Liver (tissue), 9 donors: ENCODE measurements around the gene CA9. TPM values are rescaled to one million over a fixed set of nuclear protein-coding genes. Genes with fewer than 3 reads are reported as not detected.

ENCODE experiments used
- DNase-seq: peaks from one replicate; pipeline ENCODE4 v3.0.0-alpha.2; 2017; ENCODE audit warnings: low spot score
- H3K27ac ChIP-seq, 2 donors: one replicate each; pipeline ENCODE4 v1.7.0; 2013; ENCODE audit warnings: inconsistent platforms in 2 of 2, low read length in 2 of 2, control low read depth in 1 of 2, low read depth in 1 of 2, mild to moderate bottlenecking in 1 of 2
- H3K27me3 ChIP-seq, 4 donors: one replicate each; pipeline versions ENCODE4 v1.6.1 to v1.7.0; 2013; ENCODE audit warnings: low read length in 3 of 4, inconsistent platforms in 1 of 4, mild to moderate bottlenecking in 1 of 4, moderate library complexity in 1 of 4; ENCODE audit not compliant: control insufficient read depth in 4 of 4, insufficient read depth in 4 of 4
- H3K36me3 ChIP-seq, 4 donors: one replicate each; pipeline versions ENCODE4 v1.6.1 to v1.7.0; 2013; ENCODE audit warnings: low read length in 3 of 4, mild to moderate bottlenecking in 3 of 4, low read depth in 1 of 4, moderate library complexity in 1 of 4; ENCODE audit not compliant: control insufficient read depth in 4 of 4, insufficient read depth in 3 of 4
- H3K4me1 ChIP-seq, 4 donors: one replicate each; pipeline versions ENCODE4 v1.6.1 to v1.7.0; 2013; ENCODE audit warnings: low read length in 3 of 4, mild to moderate bottlenecking in 3 of 4, moderate library complexity in 1 of 4; ENCODE audit not compliant: control insufficient read depth in 4 of 4, insufficient read depth in 4 of 4
- H3K4me3 ChIP-seq, 3 donors: one replicate each; pipeline versions ENCODE4 v1.6.1 to v1.7.0; 2013; ENCODE audit warnings: low read length in 3 of 3, control low read depth in 1 of 3, low read depth in 1 of 3, mild to moderate bottlenecking in 1 of 3
- H3K9ac ChIP-seq, 2 donors: one replicate each; pipeline ENCODE4 v1.7.0; 2013; ENCODE audit warnings: low read length in 2 of 2, mild to moderate bottlenecking in 2 of 2, moderate library complexity in 2 of 2, control low read depth in 1 of 2, low read depth in 1 of 2
- H3K9me3 ChIP-seq, 4 donors: one replicate each; pipeline versions ENCODE4 v1.6.1 to v1.7.0; 2013; ENCODE audit warnings: low read length in 3 of 4; ENCODE audit not compliant: control insufficient read depth in 4 of 4
- EGR1 ChIP-seq, 2 donors: IDR thresholded peaks; 2 replicates each; pipeline ENCODE4 v1.6.1; 2016 to 2018; ENCODE audit warnings: antibody characterized with exemption in 2 of 2, low read depth in 2 of 2
- FOXA1 ChIP-seq: IDR thresholded peaks from 2 replicates; pipeline ENCODE4 v1.6.1; 2016; ENCODE audit warnings: antibody characterized with exemption
- FOXA2 ChIP-seq: IDR thresholded peaks from 2 replicates; pipeline ENCODE4 v1.6.1; 2016; ENCODE audit warnings: antibody characterized with exemption
- GABPA ChIP-seq, 2 donors: IDR thresholded peaks in 1 of 2; conservative IDR thresholded peaks in 1 of 2; 2 replicates each; pipeline ENCODE4 v1.6.1; 2016; ENCODE audit warnings: antibody characterized with exemption in 2 of 2, mild to moderate bottlenecking in 1 of 2, moderate library complexity in 1 of 2
- HNF4A ChIP-seq, 2 donors: conservative IDR thresholded peaks; 2 replicates each; pipeline ENCODE4 v1.6.1; 2016; ENCODE audit warnings: antibody characterized with exemption in 2 of 2, mild to moderate bottlenecking in 2 of 2
- HNF4G ChIP-seq: IDR thresholded peaks from 2 replicates; pipeline ENCODE4 v1.6.1; 2016; ENCODE audit warnings: antibody characterized with exemption
- JUND ChIP-seq, 2 donors: IDR thresholded peaks; 2 replicates each; pipeline ENCODE4 v1.6.1; 2016; ENCODE audit warnings: antibody characterized with exemption in 2 of 2
- NR2F2 ChIP-seq: IDR thresholded peaks from 2 replicates; pipeline ENCODE4 v1.6.1; 2016; ENCODE audit warnings: antibody characterized with exemption
- RAD21 ChIP-seq, 2 donors: IDR thresholded peaks; 2 replicates each; pipeline ENCODE4 v1.6.1; 2016; ENCODE audit warnings: antibody characterized with exemption in 2 of 2, mild to moderate bottlenecking in 2 of 2
- REST ChIP-seq: IDR thresholded peaks from 2 replicates; pipeline ENCODE4 v1.6.1; 2016; ENCODE audit warnings: antibody characterized with exemption, mild to moderate bottlenecking
- RXRA ChIP-seq, 2 donors: IDR thresholded peaks; 2 replicates each; pipeline ENCODE4 v1.6.1; 2017 to 2018; ENCODE audit warnings: antibody characterized with exemption in 2 of 2, mild to moderate bottlenecking in 1 of 2
- SP1 ChIP-seq: IDR thresholded peaks from 2 replicates; pipeline ENCODE4 v1.6.1; 2018; ENCODE audit warnings: antibody characterized with exemption, mild to moderate bottlenecking
- TAF1 ChIP-seq: conservative IDR thresholded peaks from 2 replicates; pipeline ENCODE4 v1.6.1; 2016; ENCODE audit warnings: antibody characterized with exemption, mild to moderate bottlenecking
- YY1 ChIP-seq: IDR thresholded peaks from 2 replicates; pipeline ENCODE4 v1.6.1; 2016; ENCODE audit warnings: antibody characterized with exemption, mild to moderate bottlenecking
- WGBS: extraction: QIAGEN DNeasy Blood & Tissue Kit; methylation state at CpG from one replicate; pipeline ENCODE4 v1.1.7; 2013; 5-methylcytosine and 5-hydroxymethylcytosine counted together
- polyA plus RNA-seq, 2 donors: library from polyadenylated mRNA; stranded (reverse) in 1 of 2; unstranded in 1 of 2; fragments of 200-250 nt in 1 of 2; fragments of >200 nt in 1 of 2; fragmentation: Nextera tagmentation in 1 of 2; extraction: Ambion mirVana in 1 of 2; gene quantifications; one replicate each; pipeline versions ENCODE4 v1.2.1 to v1.2.3, GENCODE V29; 2013 to 2015
- total RNA-seq, 2 donors: library from RNA; depleted of rRNA; stranded (reverse); fragments of >200 nt; gene quantifications; one replicate each; pipeline ENCODE4 v1.2.3, GENCODE V29; 2014
- TF ChIP-seq, protein P1 (sequence below): IDR thresholded peaks from 2 replicates; pipeline ENCODE4 v1.6.1; 2016; ENCODE audit warnings: antibody characterized with exemption
- TF ChIP-seq, protein P2 (sequence below): IDR thresholded peaks from 2 replicates; pipeline ENCODE4 v1.6.1; 2016; ENCODE audit warnings: antibody characterized with exemption
- TF ChIP-seq, protein P3 (sequence below): IDR thresholded peaks from 2 replicates; pipeline ENCODE4 v1.6.1; 2016; ENCODE audit warnings: antibody characterized with exemption
- TF ChIP-seq, protein P4 (sequence below): fragments of 150-350 bp; IDR thresholded peaks from 2 replicates; pipeline ENCODE4 v1.5.1; 2017; ENCODE audit warnings: improper control_type of control experiment, low read depth, low read length; ENCODE audit not compliant: missing input control
- donor health status: healthy.
- donor health status: healthy.
- donor health status: healthy.
- donor health status: healthy.
- donor health status: healthy.

CA9 gene
- total and polyA plus RNA-seq, 4 donors, result 0.47 to 2.2 (median 0.80) TPM

DNA sequence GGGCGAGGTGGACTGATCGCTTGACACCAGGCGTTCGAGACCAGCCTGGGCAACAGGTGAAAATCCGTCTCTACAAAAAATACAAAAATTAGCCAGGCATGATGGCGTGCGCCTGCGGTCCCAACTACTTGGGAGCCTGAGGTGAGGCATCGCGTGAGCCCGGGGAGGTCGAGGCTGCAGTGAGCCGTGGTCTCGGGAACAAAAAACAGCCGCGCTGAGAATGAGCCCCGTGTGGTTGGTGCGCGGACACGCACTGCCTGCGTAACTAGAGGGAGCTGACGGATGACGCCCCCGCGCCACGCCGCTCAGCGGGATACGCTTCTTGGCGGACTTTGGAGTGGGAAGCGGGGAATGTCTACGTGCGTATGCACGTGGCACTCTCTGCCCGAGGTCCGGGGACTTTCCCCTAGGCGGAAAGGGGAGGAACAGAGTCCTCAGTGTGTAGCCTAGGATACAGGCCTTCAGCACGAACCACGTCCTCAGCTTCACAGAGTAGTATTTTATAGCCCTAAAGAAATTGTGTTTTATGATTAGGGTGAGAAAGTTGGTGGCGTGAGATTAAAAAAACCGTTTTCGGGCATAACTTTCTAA, 16.1 kb upstream of the CA9 start, which contains the start of gene RMRP (continued):
- TF ChIP-seq, protein P1, sequence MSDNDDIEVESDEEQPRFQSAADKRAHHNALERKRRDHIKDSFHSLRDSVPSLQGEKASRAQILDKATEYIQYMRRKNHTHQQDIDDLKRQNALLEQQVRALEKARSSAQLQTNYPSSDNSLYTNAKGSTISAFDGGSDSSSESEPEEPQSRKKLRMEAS, result peak; percentile 99
- TF ChIP-seq, protein P2, sequence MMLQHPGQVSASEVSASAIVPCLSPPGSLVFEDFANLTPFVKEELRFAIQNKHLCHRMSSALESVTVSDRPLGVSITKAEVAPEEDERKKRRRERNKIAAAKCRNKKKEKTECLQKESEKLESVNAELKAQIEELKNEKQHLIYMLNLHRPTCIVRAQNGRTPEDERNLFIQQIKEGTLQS, result peak; percentile 97
- TF ChIP-seq EGR1 (IDR thresholded peaks at IDR 0.05; ENCODE audit: low read depth in 2 of 2), result peak; percentile 99 to 100

- DNase-seq, result peak; percentile 91
- peak within 1 kb of the TSS; percentile 98 to 99 for H3K27ac ChIP-seq
- no peaks in the 10 kb centered on the region for H3K36me3 ChIP-seq
- under 1% methylated on average over 67 of the region's 67 CpGs for WGBS
- H3K9me3 ChIP-seq, result no peaks in the 10 kb centered on the region
- peaks cover 2 to 24% (median 5%) of the 10 kb centered on the region in 4 donors for H3K4me1 ChIP-seq
- no peak for TF ChIP-seq FOXA2
- no peak for TF ChIP-seq NR2F2
- no peak for TF ChIP-seq FOXA1
- no peak for TF ChIP-seq SP1
- TF ChIP-seq YY1, result peak; percentile 95
- TF ChIP-seq RAD21 (IDR thresholded peaks at IDR 0.05), result peak; percentile 70 to 75
- TF ChIP-seq, protein P1, result no peak
- no peak for TF ChIP-seq EGR1 (IDR thresholded peaks at IDR 0.05; ENCODE audit: low read depth in 2 of 2)
- TF ChIP-seq HNF4G, result no peak
- no peak for TF ChIP-seq JUND (IDR thresholded peaks at IDR 0.05)
- TF ChIP-seq, protein P3, sequence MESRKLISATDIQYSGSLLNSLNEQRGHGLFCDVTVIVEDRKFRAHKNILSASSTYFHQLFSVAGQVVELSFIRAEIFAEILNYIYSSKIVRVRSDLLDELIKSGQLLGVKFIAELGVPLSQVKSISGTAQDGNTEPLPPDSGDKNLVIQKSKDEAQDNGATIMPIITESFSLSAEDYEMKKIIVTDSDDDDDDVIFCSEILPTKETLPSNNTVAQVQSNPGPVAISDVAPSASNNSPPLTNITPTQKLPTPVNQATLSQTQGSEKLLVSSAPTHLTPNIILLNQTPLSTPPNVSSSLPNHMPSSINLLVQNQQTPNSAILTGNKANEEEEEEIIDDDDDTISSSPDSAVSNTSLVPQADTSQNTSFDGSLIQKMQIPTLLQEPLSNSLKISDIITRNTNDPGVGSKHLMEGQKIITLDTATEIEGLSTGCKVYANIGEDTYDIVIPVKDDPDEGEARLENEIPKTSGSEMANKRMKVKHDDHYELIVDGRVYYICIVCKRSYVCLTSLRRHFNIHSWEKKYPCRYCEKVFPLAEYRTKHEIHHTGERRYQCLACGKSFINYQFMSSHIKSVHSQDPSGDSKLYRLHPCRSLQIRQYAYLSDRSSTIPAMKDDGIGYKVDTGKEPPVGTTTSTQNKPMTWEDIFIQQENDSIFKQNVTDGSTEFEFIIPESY, result no peak
- TF ChIP-seq GABPA (IDR thresholded peaks at IDR 0.05 in 1 of 2, conservative IDR thresholded peaks at IDR 0.05 in 1 of 2), result no peak
- TF ChIP-seq, protein P4, sequence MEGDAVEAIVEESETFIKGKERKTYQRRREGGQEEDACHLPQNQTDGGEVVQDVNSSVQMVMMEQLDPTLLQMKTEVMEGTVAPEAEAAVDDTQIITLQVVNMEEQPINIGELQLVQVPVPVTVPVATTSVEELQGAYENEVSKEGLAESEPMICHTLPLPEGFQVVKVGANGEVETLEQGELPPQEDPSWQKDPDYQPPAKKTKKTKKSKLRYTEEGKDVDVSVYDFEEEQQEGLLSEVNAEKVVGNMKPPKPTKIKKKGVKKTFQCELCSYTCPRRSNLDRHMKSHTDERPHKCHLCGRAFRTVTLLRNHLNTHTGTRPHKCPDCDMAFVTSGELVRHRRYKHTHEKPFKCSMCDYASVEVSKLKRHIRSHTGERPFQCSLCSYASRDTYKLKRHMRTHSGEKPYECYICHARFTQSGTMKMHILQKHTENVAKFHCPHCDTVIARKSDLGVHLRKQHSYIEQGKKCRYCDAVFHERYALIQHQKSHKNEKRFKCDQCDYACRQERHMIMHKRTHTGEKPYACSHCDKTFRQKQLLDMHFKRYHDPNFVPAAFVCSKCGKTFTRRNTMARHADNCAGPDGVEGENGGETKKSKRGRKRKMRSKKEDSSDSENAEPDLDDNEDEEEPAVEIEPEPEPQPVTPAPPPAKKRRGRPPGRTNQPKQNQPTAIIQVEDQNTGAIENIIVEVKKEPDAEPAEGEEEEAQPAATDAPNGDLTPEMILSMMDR, result peak; percentile 39
- TF ChIP-seq RXRA (IDR thresholded peaks at IDR 0.05), result no peak
- peak; percentile 35 for TF ChIP-seq REST
- peak; percentile 56 for TF ChIP-seq TAF1
- TF ChIP-seq, protein P2, result no peak
- no peak for TF ChIP-seq HNF4A (conservative IDR thresholded peaks at IDR 0.05)
- H3K27me3 ChIP-seq, result no peaks in the 10 kb centered on the region
- H3K4me3 ChIP-seq, result peak within 1 kb of the TSS; percentile 79 to 87 (median 79)
- H3K9ac ChIP-seq, result peak within 1 kb of the TSS; percentile 91 to 97
These were observed 15.4 kb upstream of the CA9 start, which contains the start of gene CCDC107 for GRCh38 chr9:35658137-35658967. Gene CCDC107 (plus strand): TSS chr9:35658292. CDS start chr9:35658380, 88 bp downstream.
